DND-41 (cell line): ENCODE data around the gene HKDC1.
"Not testable (repeated sequence)": the region's sequence is repeated elsewhere in the genome, so short reads cannot be mapped to it uniquely, and the experiment has no call there.

Experiments used
- ATAC-seq: fragments of 200-7000 bp; cut with Tn5 transposase; 3 replicates; pipeline ENCODE4 v1.9.1; 2021; ENCODE audit warnings: low read depth; ENCODE audit not compliant: insufficient read depth
- DNase-seq: peaks from one replicate; pipeline ENCODE4 v3.0.0-alpha.2; 2020
- H2AFZ ChIP-seq: 2 replicates; pipeline ENCODE4 v1.6.0; 2012; ENCODE audit warnings: low read depth, low read length
- H3K27ac ChIP-seq: 2 replicates; pipeline ENCODE4 v1.5.1; 2012; ENCODE audit warnings: low read length, inconsistent platforms
- H3K27me3 ChIP-seq: fragments of 200-600 bp; sonication (generic); 2 replicates; pipeline ENCODE4 v1.6.0; 2012; ENCODE audit warnings: low read length, mild to moderate bottlenecking, inconsistent platforms; ENCODE audit not compliant: insufficient read depth, poor library complexity
- H3K36me3 ChIP-seq: 2 replicates; pipeline ENCODE4 v1.5.1; 2012; ENCODE audit warnings: low read length, inconsistent platforms; ENCODE audit not compliant: insufficient read depth
- H3K4me1 ChIP-seq: 2 replicates; pipeline ENCODE4 v1.5.1; 2012; ENCODE audit warnings: mild to moderate bottlenecking, low read length; ENCODE audit not compliant: insufficient read depth
- H3K4me2 ChIP-seq: 2 replicates; pipeline ENCODE4 v1.6.0; 2012; ENCODE audit warnings: mild to moderate bottlenecking, moderate library complexity, low read length, inconsistent platforms; ENCODE audit not compliant: insufficient read depth
- H3K4me3 ChIP-seq, 2 experiments: fragments of 200-600 bp in 1 of 2; shearing (Covaris generic) in 1 of 2; 2 replicates each; pipeline ENCODE4 v1.5.1; 2012 to 2016; ENCODE audit warnings: inconsistent platforms in 2 of 2, low read length in 2 of 2, mild to moderate bottlenecking in 2 of 2, low read depth in 1 of 2, moderate library complexity in 1 of 2
- H3K79me2 ChIP-seq: 2 replicates; pipeline ENCODE4 v1.6.0; 2012; ENCODE audit warnings: low read length, inconsistent platforms; ENCODE audit not compliant: insufficient read depth
- H3K9ac ChIP-seq: 2 replicates; pipeline ENCODE4 v1.6.0; 2012; ENCODE audit warnings: low read depth, mild to moderate bottlenecking, inconsistent platforms, low read length, moderate library complexity
- H3K9me3 ChIP-seq: 2 replicates; pipeline ENCODE4 v1.5.1; 2012; ENCODE audit warnings: low read length, moderate library complexity, mild to moderate bottlenecking, inconsistent platforms; ENCODE audit not compliant: insufficient read depth, severe bottlenecking
- H4K20me1 ChIP-seq: 2 replicates; pipeline ENCODE4 v1.6.0; 2012; ENCODE audit warnings: low read length; ENCODE audit not compliant: insufficient read depth
- CTCF ChIP-seq: IDR thresholded peaks from 2 replicates; pipeline ENCODE4 v1.5.1; 2012; ENCODE audit warnings: borderline replicate concordance, low read length, moderate library complexity, mild to moderate bottlenecking; ENCODE audit not compliant: poor library complexity, severe bottlenecking; ENCODE audit errors: extremely low read depth
- EZH2 ChIP-seq: IDR thresholded peaks from 3 replicates; pipeline ENCODE4 v1.6.1; 2012; ENCODE audit warnings: borderline replicate concordance, low read depth, mild to moderate bottlenecking, moderate library complexity, low read length, inconsistent platforms; ENCODE audit not compliant: severe bottlenecking

Gene HKDC1

GRCh38 chr10:69281507-69282413, 61.6 kb downstream of the HKDC1 start:
- H3K79me2 ChIP-seq, result no peaks in the 10 kb centered on the region
- no peaks in the 10 kb centered on the region for H3K36me3 ChIP-seq
- DNase-seq (no peak), ATAC-seq (no peak)
- no peak overlapping the region for H3K9ac ChIP-seq
- no peaks in the 10 kb centered on the region for H4K20me1 ChIP-seq
- H3K4me3 ChIP-seq, result no peak overlapping the region
- no peaks in the 10 kb centered on the region for H3K9me3 ChIP-seq
- H3K4me2 ChIP-seq, result no peak overlapping the region
- TF ChIP-seq CTCF (no peak), EZH2 (no peak)
- no peak overlapping the region for H3K27ac ChIP-seq
- no peaks in the 10 kb centered on the region for H3K4me1 ChIP-seq
- no peak overlapping the region for H2AFZ ChIP-seq
- H3K27me3 ChIP-seq, result peaks cover 2% of the 10 kb centered on the region

GRCh38 chr10:69284402-69284801, 64.3 kb downstream of the HKDC1 start:
- not testable (repeated sequence) for DNase-seq, H3K27ac ChIP-seq, ATAC-seq, H3K4me1 ChIP-seq, H3K4me2 ChIP-seq, H3K4me3 ChIP-seq, H2AFZ ChIP-seq, H3K79me2 ChIP-seq, H3K9ac ChIP-seq, H3K27me3 ChIP-seq, H3K36me3 ChIP-seq, H3K9me3 ChIP-seq, H4K20me1 ChIP-seq

GRCh38 chr10:69285699-69286098, 65.6 kb downstream of the HKDC1 start:
- no peak overlapping the region for H3K27ac ChIP-seq
- no peak overlapping the region for H3K9ac ChIP-seq
- H3K4me1 ChIP-seq, result no peaks in the 10 kb centered on the region
- H3K27me3 ChIP-seq, result peaks cover 6% of the 10 kb centered on the region
- H3K4me2 ChIP-seq, result no peak overlapping the region
- no peaks in the 10 kb centered on the region for H3K9me3 ChIP-seq
- no peak for TF ChIP-seq CTCF
- TF ChIP-seq EZH2, result no peak
- no peaks in the 10 kb centered on the region for H4K20me1 ChIP-seq
- H2AFZ ChIP-seq, result no peak overlapping the region
- ATAC-seq (no peak), DNase-seq (no peak)
- no peaks in the 10 kb centered on the region for H3K79me2 ChIP-seq
- no peaks in the 10 kb centered on the region for H3K36me3 ChIP-seq
- H3K4me3 ChIP-seq, result no peak overlapping the region

- H2AFZ ChIP-seq, result no peak overlapping the region
- H3K36me3 ChIP-seq, result no peaks in the 10 kb centered on the region
- H4K20me1 ChIP-seq, result no peaks in the 10 kb centered on the region
- ATAC-seq (no peak), DNase-seq (no peak)
- no peak for TF ChIP-seq EZH2
- TF ChIP-seq CTCF, result no peak
- no peak overlapping the region for H3K4me2 ChIP-seq
- H3K4me3 ChIP-seq, result no peak overlapping the region
- H3K27ac ChIP-seq, result no peak overlapping the region
- peaks cover 4% of the 10 kb centered on the region for H3K27me3 ChIP-seq
- no peaks in the 10 kb centered on the region for H3K79me2 ChIP-seq
- H3K9ac ChIP-seq, result no peak overlapping the region
- no peaks in the 10 kb centered on the region for H3K9me3 ChIP-seq
- no peaks in the 10 kb centered on the region for H3K4me1 ChIP-seq
Measured at GRCh38 chr10:69287181-69287580, 67.0 kb downstream of the HKDC1 start.
